ENCODE measurements around the gene NTN1. TPM values are rescaled to one million over a fixed set of nuclear protein-coding genes. Genes with fewer than 3 reads are reported as not detected.

Gene NTN1
- total and polyA plus RNA-seq, 2 of the 4 experiments (the other 2 are of a cell fraction), result under 0.01 to 0.07 TPM

DNA sequence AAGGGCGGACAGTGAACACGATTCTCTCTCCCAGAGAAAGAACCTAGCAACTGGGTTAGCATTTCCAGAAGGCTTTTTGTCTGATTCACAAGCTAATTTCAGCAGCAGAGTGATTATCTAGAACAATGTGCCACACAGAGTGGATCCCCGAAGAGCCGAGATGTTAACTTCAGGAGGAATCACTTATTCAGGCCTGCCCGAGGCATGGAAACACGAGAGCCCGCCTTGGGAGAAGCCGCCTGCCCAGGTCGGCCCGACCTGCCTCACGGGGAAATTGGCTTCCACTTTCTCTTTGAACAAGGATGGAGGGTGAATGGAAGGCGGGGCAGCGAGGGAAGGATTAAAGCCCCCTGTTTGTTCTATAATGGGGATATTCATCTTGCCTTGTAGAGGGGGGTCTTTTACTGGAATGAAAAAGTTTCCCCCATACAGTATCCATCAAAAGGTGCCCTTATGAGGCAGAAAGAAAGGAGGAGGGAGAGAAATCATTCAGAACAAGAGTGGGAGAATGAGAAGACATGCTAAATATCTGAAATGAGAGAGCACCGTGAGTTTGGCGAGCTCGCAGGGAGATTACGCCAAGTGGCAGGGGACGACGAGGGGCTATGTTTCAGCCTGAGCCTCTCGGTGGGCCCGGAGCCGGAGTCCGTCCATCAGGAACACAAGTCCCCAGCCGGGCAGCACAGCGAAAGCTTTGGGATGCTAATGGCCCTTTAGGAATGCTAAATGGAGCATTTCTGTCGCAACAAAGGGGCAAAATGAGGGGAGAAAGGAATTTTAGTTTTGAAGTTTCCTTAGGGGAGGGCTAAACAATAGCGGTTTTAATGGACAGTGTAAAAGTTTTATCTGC lies 33.0 kb downstream of the NTN1 start:
- H3K79me1 ChIP-seq (ENCODE audit: low read depth in 1 of 2, low read length in 2 of 2), result no peaks in the 10 kb centered on the region
- no peak overlapping the region for H4K5ac ChIP-seq (ENCODE audit: low read depth, low read length)
- no peaks in the 10 kb centered on the region for H3K27me3 ChIP-seq (ENCODE audit: control insufficient read depth, insufficient read depth, low read length)
- intact Hi-C loops (cut with micrococcal nuclease), result no loop called here
- H3K18ac ChIP-seq (ENCODE audit: low read depth, low read length), result no peak overlapping the region
- no peak overlapping the region for H2BK20ac ChIP-seq (ENCODE audit: low read depth, low read length)
- H3K9ac ChIP-seq (ENCODE audit: low read depth, low read length), result no peak overlapping the region
- no peak overlapping the region for H3K56ac ChIP-seq (ENCODE audit: extremely low read depth, insufficient read depth, low read length)
- H4K91ac ChIP-seq (ENCODE audit: insufficient read depth, low read depth, low read length), result no peak overlapping the region
- no peak overlapping the region for H2AK5ac ChIP-seq (ENCODE audit: low read depth, low read length)
- no TSS peak for BruUV-seq (replicated peaks)
- H3K9me1 ChIP-seq (ENCODE audit: insufficient read depth, low read length), result no peaks in the 10 kb centered on the region
- H2AFZ ChIP-seq (replicated peaks; ENCODE audit: low read length, poor library complexity), result no peak overlapping the region
- no peak overlapping the region for H4K8ac ChIP-seq (ENCODE audit: low read depth in 2 of 2, low read length in 2 of 2)
- no peak overlapping the region for H2BK15ac ChIP-seq (ENCODE audit: low read depth, low read length)
- H2BK120ac ChIP-seq (ENCODE audit: low read depth, low read length), result no peak overlapping the region
- POLR2A ChIA-PET (ENCODE audit: unreplicated experiment), result no interaction called here
- peaks cover 6% of the 10 kb centered on the region for H3K9me3 ChIP-seq (ENCODE audit: control insufficient read depth, insufficient read depth, low read length)
- no peaks in the 10 kb centered on the region for H3K36me3 ChIP-seq (ENCODE audit: control insufficient read depth, insufficient read depth, low read length)
- H3K4me1 ChIP-seq (ENCODE audit: control insufficient read depth, insufficient read depth, low read length), result no peaks in the 10 kb centered on the region
- H3K14ac ChIP-seq (replicated peaks; ENCODE audit: low read depth, low read length), result no peak overlapping the region
- H2AK9ac ChIP-seq (replicated peaks; ENCODE audit: low read depth, low read length, poor library complexity), result no peak overlapping the region
- no peak overlapping the region for H3K4ac ChIP-seq (ENCODE audit: low read depth, low read length)
- H2BK5ac ChIP-seq (ENCODE audit: low read depth, low read length, poor library complexity, severe bottlenecking), result no peak overlapping the region
- no peaks in the 10 kb centered on the region for H4K20me1 ChIP-seq (ENCODE audit: insufficient read depth, low read length)
- in situ Hi-C loops (cut with MboI; ENCODE audit: low sequenced_read_pairs), result no loop called here
- dilution Hi-C loops (cut with HindIII; ENCODE audit: low sequenced_read_pairs, unreplicated experiment), result no loop called here
- TF ChIP-seq USF2 (IDR thresholded peaks at IDR 0.05; ENCODE audit: low read depth, low read length) (no peak), CEBPB (IDR thresholded peaks at IDR 0.05; ENCODE audit: low read depth, low read length) (no peak), RCOR1 (IDR thresholded peaks at IDR 0.05; ENCODE audit: insufficient replicate concordance, low read length) (no peak), FOS (IDR thresholded peaks at IDR 0.05; ENCODE audit: low read depth, low read length) (no peak), MAFK (IDR thresholded peaks at IDR 0.05; ENCODE audit: low read depth, low read length) (no peak), MAZ (IDR thresholded peaks at IDR 0.05; ENCODE audit: borderline replicate concordance, low read depth, low read length) (no peak), RAD21 (IDR thresholded peaks at IDR 0.05; ENCODE audit: low read length) (no peak), CTCF (conservative IDR thresholded peaks at IDR 0.05; ENCODE audit: low read depth, low read length) (no peak), SMC3 (IDR thresholded peaks at IDR 0.05; ENCODE audit: low read depth, low read length) (no peak)
- DNase-seq (no peak), ATAC-seq (ENCODE audit: low read depth) (no peak)
- CTCF ChIA-PET, result no interaction called here
- H3K23ac ChIP-seq (ENCODE audit: low read depth, low read length), result no peak overlapping the region
- no peak overlapping the region for H3K4me3 ChIP-seq (ENCODE audit: insufficient read depth, low read depth, low read length)
- no peak overlapping the region for H3K4me2 ChIP-seq (ENCODE audit: low read depth, low read length)
- WGBS, 2 experiments (ENCODE audit: extremely low coverage in 2 of 2, insufficient read length in 1 of 2), result 54% methylated on average over 17 of the region's 27 CpGs; no CpG with 5 or more reads in 1 of the 2 experiments
- H3K27ac ChIP-seq (ENCODE audit: insufficient read depth, low read length), result no peak overlapping the region
